K562 (cell line): ENCODE data around the gene SQOR. TPM values are rescaled to one million over a fixed set of nuclear protein-coding genes. Genes with fewer than 3 reads are reported as not detected.

Experiments used
- ATAC-seq: fragments of 200-7000 bp; cut with Tn5 transposase; 3 replicates; pipeline ENCODE4 v1.9.1; 2020; ENCODE audit warnings: moderate library complexity
- BruUV-seq: library from RNA; stranded (reverse); fragments of 400-500 nt; replicated peaks from 2 replicates; lab custom pipeline; 2021; lab: Mats Ljungman, UMichigan
- CTCF ChIA-PET: fragments of 300-600 bp; formaldehyde crosslinking; extraction: SDS; loops from one replicate; lab custom pipeline; 2021; ENCODE audit warnings: low intra/inter-chr PET ratio; lab: Yijun Ruan, JAX
- POLR2A ChIA-PET: fragments of 300-600, 350-650 bp; sonication (Branson Sonifier 250); formaldehyde crosslinking; extraction: SDS; loops from one replicate; lab custom pipeline; 2021; ENCODE audit warnings: antibody characterized with exemption, inconsistent platforms; lab: Yijun Ruan, JAX
- DNase-seq, 4 experiments: peaks; one replicate each; pipeline versions ENCODE4 v3.0.0 to v3.0.0-alpha.2; 2011 to 2018; ENCODE audit warnings: low spot score in 3 of 4, mixed read lengths in 3 of 4; ENCODE audit errors: extremely low read depth in 1 of 4
- FAIRE-seq: peaks from 2 replicates; lab custom pipeline; 2011; peaks lifted over from hg19 to GRCh38; lab: Jason Lieb, UNC
- H2AFZ ChIP-seq: 2 replicates; pipeline ENCODE4 v1.6.0; 2011; ENCODE audit warnings: low read depth, low read length, control low read depth, inconsistent platforms
- H3K27ac ChIP-seq: fragments of 200-600 bp; 3 replicates; pipeline ENCODE4 v1.8.0; 2011; ENCODE audit warnings: low read depth, mild to moderate bottlenecking, control low read depth, inconsistent platforms, low read length, moderate library complexity, mixed read lengths; ENCODE audit errors: extremely low read depth
- H3K27me3 ChIP-seq, 2 experiments: fragments of 300-600 bp in 1 of 2; 2 replicates in 1 of 2; 3 replicates in 1 of 2; pipeline versions ENCODE4 v1.6.0 to v1.8.0; 2011; ENCODE audit warnings: inconsistent platforms in 2 of 2, low read length in 2 of 2, mild to moderate bottlenecking in 1 of 2, mixed read lengths in 1 of 2, moderate library complexity in 1 of 2; ENCODE audit not compliant: control insufficient read depth in 2 of 2, insufficient read depth in 2 of 2
- H3K36me3 ChIP-seq: fragments of 300-600 bp; 3 replicates; pipeline ENCODE4 v1.8.0; 2011; ENCODE audit warnings: mild to moderate bottlenecking, low read length, inconsistent platforms; ENCODE audit not compliant: control insufficient read depth, insufficient read depth
- H3K4me1 ChIP-seq, 2 experiments: fragments of 200-600 bp in 1 of 2; replicated peaks in 1 of 2; 2 replicates in 1 of 2; 3 replicates in 1 of 2; pipeline versions ENCODE4 v1.5.1 to v1.8.0; 2011; ENCODE audit warnings: inconsistent platforms in 2 of 2, low read length in 2 of 2, mild to moderate bottlenecking in 1 of 2, mixed read lengths in 1 of 2, moderate library complexity in 1 of 2; ENCODE audit not compliant: control insufficient read depth in 2 of 2, insufficient read depth in 2 of 2
- H3K4me2 ChIP-seq: 2 replicates; pipeline ENCODE4 v1.6.1; 2011; ENCODE audit warnings: low read length, control low read depth, inconsistent platforms, mixed read lengths; ENCODE audit not compliant: insufficient read depth
- H3K4me3 ChIP-seq: fragments of 200-600 bp; sonication (generic), shearing (Covaris generic); 2 replicates; pipeline ENCODE4 v1.5.1; 2016; ENCODE audit warnings: control low read depth, inconsistent platforms
- H3K79me2 ChIP-seq: fragments of 200-600 bp; 3 replicates; pipeline ENCODE4 v1.8.0; 2011; ENCODE audit warnings: low read length, inconsistent platforms; ENCODE audit not compliant: control insufficient read depth, insufficient read depth
- H3K9ac ChIP-seq, 2 experiments: 2 replicates each; pipeline versions ENCODE4 v1.6.0 to v1.6.1; 2011; ENCODE audit warnings: low read depth in 2 of 2, low read length in 2 of 2, control low read depth in 1 of 2, inconsistent platforms in 1 of 2, mild to moderate bottlenecking in 1 of 2, mixed read lengths in 1 of 2; ENCODE audit not compliant: insufficient read depth in 1 of 2
- H3K9me1 ChIP-seq: one replicate; pipeline ENCODE4 v1.6.0; 2011; ENCODE audit warnings: inconsistent platforms, mild to moderate bottlenecking, low read length, moderate library complexity; ENCODE audit not compliant: control insufficient read depth, insufficient read depth
- H3K9me3 ChIP-seq: replicated peaks from 2 replicates; pipeline ENCODE4 v1.5.1; 2011; ENCODE audit warnings: low read depth, low read length, inconsistent platforms; ENCODE audit not compliant: control insufficient read depth, insufficient read depth
- H4K20me1 ChIP-seq: replicated peaks from 2 replicates; pipeline ENCODE4 v1.6.1; 2011; ENCODE audit warnings: low read length, inconsistent platforms, mixed read lengths; ENCODE audit not compliant: control insufficient read depth, insufficient read depth
- CBFB ChIP-seq: sonication (generic); formaldehyde crosslinking; IDR thresholded peaks from 2 replicates; pipeline ENCODE4 v1.4.0; 2020; ENCODE audit warnings: mild to moderate bottlenecking, missing genetic modification reagents
- CEBPG ChIP-seq, 3 experiments: fragments of 200-800 bp in 1 of 3; sonication (Bioruptor generic) in 1 of 3; sonication (generic) in 1 of 3; formaldehyde crosslinking in 1 of 3; IDR thresholded peaks in 2 of 3; conservative IDR thresholded peaks in 1 of 3; 2 replicates each; pipeline versions ENCODE4 v1.6.1 to v1.8.0; 2016 to 2022; ENCODE audit warnings: missing compliant biosample characterization in 2 of 3, missing genetic modification characterization in 2 of 3, mild to moderate bottlenecking in 1 of 3, missing genetic modification reagents in 1 of 3
- ELK3 ChIP-seq: fragments of 450-650 bp; formaldehyde crosslinking; IDR thresholded peaks from 2 replicates; pipeline ENCODE4 v1.4.0; 2020; ENCODE audit warnings: mild to moderate bottlenecking
- HMGN3 ChIP-seq: IDR thresholded peaks from 2 replicates; pipeline ENCODE4 v1.6.1; 2011; ENCODE audit warnings: borderline replicate concordance, low read depth, mild to moderate bottlenecking, mixed read lengths, low read length; ENCODE audit not compliant: insufficient read length; ENCODE audit errors: extremely low read depth
- PTBP1 ChIP-seq: fragments of 200-400 bp; formaldehyde crosslinking; IDR thresholded peaks from 2 replicates; pipeline ENCODE4 v1.6.1; 2017; ENCODE audit warnings: low read depth, low read length
- SIN3B ChIP-seq: fragments of 450-650 bp; IDR thresholded peaks from 2 replicates; pipeline ENCODE4 v1.6.1; 2017; ENCODE audit warnings: low read depth, mild to moderate bottlenecking, moderate library complexity
- SRSF7 ChIP-seq: fragments of 200-400 bp; formaldehyde crosslinking; optimal IDR thresholded peaks from 2 replicates; pipeline ENCODE3; 2017; ENCODE audit warnings: mild to moderate bottlenecking, low read depth, low read length
- TAF9B ChIP-seq: fragments of 450-650 bp; IDR thresholded peaks from 2 replicates; pipeline ENCODE4 v1.6.1; 2018; ENCODE audit warnings: mild to moderate bottlenecking; ENCODE audit not compliant: partially characterized antibody
- WHSC1 ChIP-seq: IDR thresholded peaks from one replicate; pipeline ENCODE4 v1.6.1; 2012; ENCODE audit warnings: low read length, control low read depth, inconsistent platforms
- ZBED1 ChIP-seq: IDR thresholded peaks from 2 replicates; pipeline ENCODE4 v1.6.1; 2014
- ZNF316 ChIP-seq: fragments of 450-650 bp; IDR thresholded peaks from 2 replicates; pipeline ENCODE4 v1.6.1; 2016
- ZNF609 ChIP-seq: sonication (generic); formaldehyde crosslinking; IDR thresholded peaks from 2 replicates; pipeline ENCODE4 v1.8.1; 2023; ENCODE audit warnings: missing genetic modification reagents, mild to moderate bottlenecking, borderline replicate concordance
- WGBS: fragments of 100-300 bp; shearing (Covaris generic); methylation state at CpG from one replicate; pipeline ENCODE4 v1.1.6; 2016; ENCODE audit warnings: low coverage, mixed read lengths; ENCODE audit not compliant: insufficient coverage; ENCODE audit errors: missing lambda C conversion rate; 5-methylcytosine and 5-hydroxymethylcytosine counted together
- in situ Hi-C: fragments of 300-500 bp; cut with MboI; formaldehyde crosslinking; loops from 4 replicates; pipeline ENCODE4 v1.15.0; 2018; ENCODE audit warnings: inconsistent platforms, mixed read lengths
- intact Hi-C: fragments of 100-400 bp; cut with micrococcal nuclease; formaldehyde crosslinking; loops from 2 replicates; pipeline ENCODE4 v1.14.2; 2022
- polyA plus RNA-seq, 8 experiments: library from polyadenylated mRNA; depleted of rRNA in 4 of 8; stranded (reverse) in 5 of 8; unstranded in 3 of 8; fragments of >200 nt; fragmentation: Nextera tagmentation in 2 of 8; fragmentation: Illumina TruSeq in 1 of 8; extraction: Ambion mirVana in 2 of 8; extraction: Trizol in 1 of 8; gene quantifications; 2 replicates each; pipeline versions ENCODE4 v1.2.1 to v1.2.3, GENCODE V29; 2011 to 2014; ENCODE audit warnings: inconsistent platforms in 1 of 8, missing spikeins in 1 of 8
- total RNA-seq, 7 experiments: library from RNA; depleted of rRNA in 6 of 7; stranded (reverse); fragments of >200 nt in 6 of 7; fragmentation: Illumina TruSeq in 2 of 7; extraction: Trizol in 2 of 7; gene quantifications; 2 replicates each; pipeline versions ENCODE4 v1.2.1 to v1.2.3, GENCODE V29; 2011 to 2021; ENCODE audit warnings: low replicate concordance in 1 of 7

The SQOR gene
- total and polyA plus RNA-seq, 9 of the 15 experiments (the other 6 are each of a cell fraction or from before 2014, with no cell fraction given), result 0.32 to 1.6 (median 1.1) TPM

DNA sequence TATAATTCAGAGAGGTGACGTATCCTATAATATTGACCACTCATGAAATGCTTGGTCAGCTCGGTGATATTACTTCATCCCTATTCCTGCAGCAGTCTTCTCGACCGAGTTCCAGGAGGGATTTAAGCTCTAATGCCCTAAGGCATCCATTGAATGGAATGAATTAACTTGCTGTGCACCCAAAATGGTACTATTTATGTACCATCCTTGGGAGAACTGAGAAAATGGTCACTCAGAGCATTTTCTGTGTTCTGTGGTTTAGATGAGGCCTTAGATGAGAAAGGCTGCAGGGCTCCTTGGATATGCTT, 47.0 kb upstream of the SQOR start:
- H3K4me3 ChIP-seq, result peak overlapping the region; percentile 80
- H3K27me3 ChIP-seq, result no peaks in the 10 kb centered on the region
- ATAC-seq (no peak), FAIRE-seq (no peak), DNase-seq (no peak)
- H2AFZ ChIP-seq, result peak overlapping the region; percentile 83
- H4K20me1 ChIP-seq, result no peaks in the 10 kb centered on the region
- in situ Hi-C loops (no loop called here), intact Hi-C loops (loop anchor here (5.0 kb wide), 1 partner anchor 66 kb away; the partner anchor contains the start of gene SLC30A4)
- 0% methylated on average over 4 of the region's 4 CpGs for WGBS
- peaks cover 15% of the 10 kb centered on the region; the same call in 1 of the 3 replicates for H3K36me3 ChIP-seq
- no peaks in the 10 kb centered on the region for H3K9me1 ChIP-seq
- peak overlapping the region; percentile 92 to 98 for H3K9ac ChIP-seq
- H3K79me2 ChIP-seq, result peaks cover 70% of the 10 kb centered on the region
- BruUV-seq, result TSS peak; percentile 67
- no peaks in the 10 kb centered on the region for H3K9me3 ChIP-seq
- POLR2A ChIA-PET, result interaction anchor here (0.7 to 2.3 kb wide), 10 partner anchors 10 to 407 kb away, joined by 3 to 11 read pairs (median 4); a partner anchor contains a TSS
- H3K4me1 ChIP-seq, result peaks cover 0 to 17% of the 10 kb centered on the region in 2 experiments; a peak in 3 of 5 replicates
- no peak for TF ChIP-seq WHSC1
- 0 out of 2 replicates have a peak, but pooled peaks have one; percentile 29 for TF ChIP-seq CBFB
- no peak for TF ChIP-seq ZBED1
- TF ChIP-seq SIN3B, result no peak
- no peak for TF ChIP-seq PTBP1
- no peak for TF ChIP-seq HMGN3
- TF ChIP-seq ZNF609 (CRISPR knock-in tag), result no peak
- no peak for TF ChIP-seq CEBPG (CRISPR knock-in tag; IDR thresholded peaks at IDR 0.05)
- 0 out of 4 replicates have a peak, but pooled peaks of 1 of the 2 experiments have one; percentile 3 for TF ChIP-seq CEBPG (tag; conservative IDR thresholded peaks at IDR 0.05 in 1 of 2, IDR thresholded peaks at IDR 0.05 in 1 of 2)
- 0 out of 2 replicates have a peak, but pooled peaks have one; percentile 22 for TF ChIP-seq ZNF316
- TF ChIP-seq TAF9B, result no peak
- no peak for TF ChIP-seq ELK3 (CRISPR knock-in tag)
- TF ChIP-seq SRSF7, result no peak
- H3K4me2 ChIP-seq, result peak overlapping the region; percentile 90
- H3K27ac ChIP-seq, result peak overlapping the region; percentile 93
- CTCF ChIA-PET, result no interaction called here
